SH-SY5Y (cell line): ENCODE data around the gene IL18.

Experiments used
- GATA2 ChIP-seq: IDR thresholded peaks from 2 replicates; pipeline ENCODE4 v1.6.1; 2011; ENCODE audit warnings: mild to moderate bottlenecking, low read depth, low read length
- GATA3 ChIP-seq: IDR thresholded peaks from 2 replicates; pipeline ENCODE4 v1.6.1; 2011; ENCODE audit warnings: low read depth, mild to moderate bottlenecking, low read length, moderate library complexity

DNA sequence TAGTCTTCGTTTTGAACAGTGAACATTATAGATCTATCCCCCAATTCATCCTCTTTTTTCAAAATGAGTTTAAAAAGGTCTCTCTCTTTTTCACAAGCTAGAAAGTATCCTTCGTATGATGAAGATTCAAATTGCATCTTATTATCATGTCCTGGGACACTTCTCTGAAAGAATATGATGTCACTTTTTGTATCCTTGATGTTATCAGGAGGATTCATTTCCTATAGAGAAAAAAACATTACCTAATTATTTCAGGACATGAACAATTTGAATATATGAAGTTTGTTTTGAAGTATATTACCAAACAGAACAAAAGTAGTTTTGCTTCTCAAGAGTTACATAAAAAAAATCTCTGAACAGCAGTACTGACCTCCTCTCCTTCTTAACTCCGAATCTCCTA lies 20.3 kb downstream of the IL18 start:
- no peak for TF ChIP-seq GATA3
- TF ChIP-seq GATA2 = no peak
